Activated CD8-positive, alpha-beta memory T cell treated with anti-CD3 and anti-CD28 coated beads, Interleukin-2, amount 50 U/mL, for 1 hour (primary cell): Measurements from ENCODE around the gene CRTC1.

Experiments
- DNase-seq: peaks from one replicate; pipeline ENCODE4 v3.0.0-alpha.2; 2020; ENCODE audit errors: extremely low read depth

Gene CRTC1

GRCh38 chr19:18783958-18784785 is 100.7 kb downstream of the CRTC1 start:
- no peak for DNase-seq

GRCh38 chr19:18784786-18785120 is 101.3 kb downstream of the CRTC1 start:
- DNase-seq, result no peak

- peak; percentile 14 for DNase-seq
These were observed 102.0 kb downstream of the CRTC1 start for GRCh38 chr19:18785179-18786124.

GRCh38 chr19:18788529-18789421 is 105.3 kb downstream of the CRTC1 start:
- no peak for DNase-seq

- no peak for DNase-seq
These were observed 106.0 kb downstream of the CRTC1 start for GRCh38 chr19:18789422-18789869.

- DNase-seq, result no peak
These were observed 106.5 kb downstream of the CRTC1 start for GRCh38 chr19:18789883-18790565.

GRCh38 chr19:18790566-18791314 is 107.3 kb downstream of the CRTC1 start, which contains the start of gene COMP:
TSS of gene COMP (minus strand) at chr19:18791305. CDS start at chr19:18791269, 36 bp downstream.
- DNase-seq, result no peak

GRCh38 chr19:18791315-18791678 is 107.8 kb downstream of the CRTC1 start:
- no peak for DNase-seq

GRCh38 chr19:18792661-18793060 is 109.2 kb downstream of the CRTC1 start:
- no peak for DNase-seq

- DNase-seq, result no peak
These were observed 109.9 kb downstream of the CRTC1 start for GRCh38 chr19:18793144-18794028.

GRCh38 chr19:18794029-18794313 is 110.5 kb downstream of the CRTC1 start:
- no peak for DNase-seq

GRCh38 chr19:18794692-18795091 is 111.2 kb downstream of the CRTC1 start:
- DNase-seq, result no peak

GRCh38 chr19:18795540-18795939 is 112.1 kb downstream of the CRTC1 start:
- no peak for DNase-seq

GRCh38 chr19:18796239-18796638 is 112.8 kb downstream of the CRTC1 start:
- no peak for DNase-seq

- no peak for DNase-seq
These were observed 115.2 kb downstream of the CRTC1 start for GRCh38 chr19:18798384-18799352.

GRCh38 chr19:18799389-18799970 is 116.0 kb downstream of the CRTC1 start:
- no peak for DNase-seq

GRCh38 chr19:18800079-18800478 is 116.6 kb downstream of the CRTC1 start:
- no peak for DNase-seq

GRCh38 chr19:18800636-18801035 is 117.2 kb downstream of the CRTC1 start:
- no peak for DNase-seq
